RWPE2 (cell line): Measurements from ENCODE around the gene TUT4.

Experiments used
- ATAC-seq: fragments of 200-7000 bp; cut with Tn5 transposase; 3 replicates; pipeline ENCODE4 v1.9.1; 2021; ENCODE audit warnings: low read depth
- DNase-seq: peaks from one replicate; pipeline ENCODE4 v3.0.0-alpha.2; 2020; ENCODE audit warnings: low spot score
- H3K27ac ChIP-seq: fragments of 450-650 bp; 2 replicates; pipeline ENCODE4 v1.5.1; 2017; ENCODE audit warnings: mild to moderate bottlenecking; ENCODE audit not compliant: poor library complexity, severe bottlenecking
- H3K27me3 ChIP-seq: fragments of 250-450 bp; sonication (Bioruptor Pico); 2 replicates; pipeline ENCODE4 v1.5.1; 2021; ENCODE audit warnings: mild to moderate bottlenecking, moderate library complexity; ENCODE audit not compliant: insufficient read depth, poor library complexity, severe bottlenecking
- H3K36me3 ChIP-seq: fragments of 250-450 bp; sonication (Bioruptor Pico); 2 replicates; pipeline ENCODE4 v1.5.1; 2020; ENCODE audit warnings: low read depth, mild to moderate bottlenecking, moderate library complexity
- H3K4me1 ChIP-seq: fragments of 250-450 bp; sonication (Bioruptor Pico); 2 replicates; pipeline ENCODE4 v1.5.1; 2021; ENCODE audit warnings: mild to moderate bottlenecking, moderate library complexity; ENCODE audit not compliant: insufficient read depth, poor library complexity, severe bottlenecking
- H3K4me3 ChIP-seq: fragments of 250-450 bp; sonication (Bioruptor Pico); 2 replicates; pipeline ENCODE4 v1.5.1; 2021; ENCODE audit warnings: mild to moderate bottlenecking, moderate library complexity; ENCODE audit not compliant: severe bottlenecking
- H3K9me3 ChIP-seq: fragments of 250-450 bp; sonication (Bioruptor Pico); 2 replicates; pipeline ENCODE4 v1.5.1; 2021; ENCODE audit warnings: mild to moderate bottlenecking, moderate library complexity; ENCODE audit not compliant: severe bottlenecking
- TF ChIP-seq, protein P1 (sequence below): fragments of 450-650 bp; IDR thresholded peaks from one replicate; pipeline ENCODE4 v1.5.1; 2017; ENCODE audit warnings: mild to moderate bottlenecking, moderate library complexity; ENCODE audit not compliant: poor library complexity, severe bottlenecking

Gene TUT4

DNA sequence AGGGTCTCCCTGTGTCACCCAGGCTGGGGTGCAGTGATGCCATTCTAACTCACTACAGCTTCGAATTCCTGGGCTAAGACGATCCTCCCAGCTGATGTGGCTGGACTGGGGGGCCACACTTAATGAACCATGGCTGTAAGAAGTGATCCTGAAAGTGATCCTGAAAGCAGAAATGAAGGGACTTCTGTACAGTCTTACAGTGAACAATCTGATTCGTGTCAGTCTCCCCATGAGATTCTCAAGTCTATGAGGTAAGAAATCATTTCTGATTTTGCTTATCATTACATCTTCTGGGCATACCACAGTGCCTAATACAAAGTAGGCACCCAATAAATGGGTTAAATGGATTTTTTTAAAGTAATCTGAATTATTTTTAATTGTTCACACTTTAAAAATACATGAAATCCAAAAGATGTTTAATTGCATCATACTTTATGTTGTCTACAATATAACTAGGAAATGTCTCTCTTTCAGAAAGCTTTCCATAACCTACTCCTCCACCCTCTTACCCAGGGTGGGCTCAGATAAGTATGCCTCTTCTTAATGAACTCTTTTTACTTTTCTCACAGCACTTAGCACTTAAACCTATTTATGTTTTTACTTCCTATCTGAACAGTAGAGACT, 21.5 kb downstream of the TUT4 start:
- Histone ChIP-seq H3K4me3 (no peak overlapping the region), H3K27ac (no peak overlapping the region), H3K4me1 (no peaks in the 10 kb centered on the region), H3K36me3 (peaks cover 20% of the 10 kb centered on the region), H3K27me3 (no peaks in the 10 kb centered on the region), H3K9me3 (peaks cover 7% of the 10 kb centered on the region)
- no peak for ATAC-seq
- no peak for DNase-seq
- TF ChIP-seq, protein P1, sequence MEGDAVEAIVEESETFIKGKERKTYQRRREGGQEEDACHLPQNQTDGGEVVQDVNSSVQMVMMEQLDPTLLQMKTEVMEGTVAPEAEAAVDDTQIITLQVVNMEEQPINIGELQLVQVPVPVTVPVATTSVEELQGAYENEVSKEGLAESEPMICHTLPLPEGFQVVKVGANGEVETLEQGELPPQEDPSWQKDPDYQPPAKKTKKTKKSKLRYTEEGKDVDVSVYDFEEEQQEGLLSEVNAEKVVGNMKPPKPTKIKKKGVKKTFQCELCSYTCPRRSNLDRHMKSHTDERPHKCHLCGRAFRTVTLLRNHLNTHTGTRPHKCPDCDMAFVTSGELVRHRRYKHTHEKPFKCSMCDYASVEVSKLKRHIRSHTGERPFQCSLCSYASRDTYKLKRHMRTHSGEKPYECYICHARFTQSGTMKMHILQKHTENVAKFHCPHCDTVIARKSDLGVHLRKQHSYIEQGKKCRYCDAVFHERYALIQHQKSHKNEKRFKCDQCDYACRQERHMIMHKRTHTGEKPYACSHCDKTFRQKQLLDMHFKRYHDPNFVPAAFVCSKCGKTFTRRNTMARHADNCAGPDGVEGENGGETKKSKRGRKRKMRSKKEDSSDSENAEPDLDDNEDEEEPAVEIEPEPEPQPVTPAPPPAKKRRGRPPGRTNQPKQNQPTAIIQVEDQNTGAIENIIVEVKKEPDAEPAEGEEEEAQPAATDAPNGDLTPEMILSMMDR = no peak

DNA sequence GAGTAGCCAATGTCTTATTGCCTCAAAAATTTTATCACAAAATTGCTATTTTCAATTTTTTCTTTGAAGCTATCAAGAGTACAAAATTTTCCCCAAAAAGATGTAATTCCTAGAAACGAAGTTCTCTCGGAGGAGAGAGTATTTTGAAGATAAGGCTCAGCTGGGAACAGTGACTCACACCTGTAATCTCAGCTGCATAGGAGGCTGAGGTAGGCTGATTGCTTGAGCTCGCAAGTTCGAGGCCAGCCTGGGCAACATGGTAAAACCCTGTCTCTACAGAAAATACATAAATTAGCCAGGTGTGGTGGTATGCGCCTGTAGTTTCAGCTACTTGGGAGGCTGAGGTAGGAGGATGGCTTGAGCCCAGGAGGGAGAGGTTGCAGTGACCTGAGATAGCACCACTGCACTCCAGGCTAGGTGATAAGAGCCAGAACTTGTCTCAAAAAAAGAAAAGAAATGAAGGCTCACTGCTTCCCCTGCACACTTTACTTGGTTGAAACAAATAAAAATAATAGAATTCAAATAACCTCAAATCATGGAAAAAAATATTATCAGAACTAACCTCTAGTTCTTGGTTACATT, 22.2 kb downstream of the TUT4 start:
- Histone ChIP-seq H3K9me3 (peaks cover under 1% of the 10 kb centered on the region), H3K4me1 (no peaks in the 10 kb centered on the region), H3K36me3 (peaks cover 22% of the 10 kb centered on the region), H3K4me3 (no peak overlapping the region), H3K27ac (no peak overlapping the region), H3K27me3 (no peaks in the 10 kb centered on the region)
- TF ChIP-seq, protein P1 = no peak
- ATAC-seq (no peak), DNase-seq (no peak)

DNA sequence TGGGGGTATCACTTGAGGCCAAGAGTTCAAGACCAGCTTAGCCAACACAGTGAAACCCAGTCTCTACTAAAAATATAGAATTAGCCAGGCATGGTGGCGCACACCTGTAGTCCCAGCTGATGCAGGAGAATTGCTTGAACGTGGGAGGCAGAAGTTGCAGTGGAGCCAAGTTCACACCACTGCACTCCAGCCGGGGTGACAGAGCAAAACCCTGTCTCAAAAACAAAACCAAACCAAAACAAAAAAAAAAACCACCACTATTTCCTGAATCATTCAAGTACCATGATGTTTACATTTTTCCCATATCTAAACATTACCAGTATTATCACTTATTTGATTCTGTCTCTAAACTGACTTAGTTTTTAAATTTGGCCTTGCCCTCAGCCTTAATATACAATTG, 29.5 kb downstream of the TUT4 start:
- no peak for ATAC-seq
- TF ChIP-seq, protein P1 = no peak
- no peak for DNase-seq

GRCh38 chr1:52520148-52520547, 32.7 kb downstream of the TUT4 start:
- peaks cover 14% of the 10 kb centered on the region for H3K36me3 ChIP-seq
- DNase-seq = no peak
- ATAC-seq = peak; percentile 65
- peaks cover 4% of the 10 kb centered on the region for H3K4me1 ChIP-seq
- TF ChIP-seq, protein P1 = no peak
- no peak overlapping the region for H3K27ac ChIP-seq
- no peaks in the 10 kb centered on the region for H3K27me3 ChIP-seq
- no peak overlapping the region for H3K4me3 ChIP-seq
- H3K9me3 ChIP-seq = no peaks in the 10 kb centered on the region

More for the DNA sequence above, 29.5 kb downstream of the TUT4 start:
- Histone ChIP-seq H3K9me3 (no peaks in the 10 kb centered on the region), H3K4me1 (peaks cover 4% of the 10 kb centered on the region), H3K36me3 (peaks cover 31% of the 10 kb centered on the region), H3K27ac (no peak overlapping the region), H3K4me3 (no peak overlapping the region), H3K27me3 (no peaks in the 10 kb centered on the region)

GRCh38 chr1:52518962-52519361, 33.9 kb downstream of the TUT4 start:
- DNase-seq (no peak), ATAC-seq (no peak)
- no peaks in the 10 kb centered on the region for H3K9me3 ChIP-seq
- H3K27ac ChIP-seq = no peak overlapping the region
- H3K4me3 ChIP-seq = no peak overlapping the region
- no peaks in the 10 kb centered on the region for H3K27me3 ChIP-seq
- TF ChIP-seq, protein P1 = no peak
- peaks cover 11% of the 10 kb centered on the region for H3K36me3 ChIP-seq
- H3K4me1 ChIP-seq = peaks cover 4% of the 10 kb centered on the region
